A673 (cell line): ENCODE measurements around the gene BPIFB1. TPM values are rescaled to one million over a fixed set of nuclear protein-coding genes. Genes with fewer than 3 reads are reported as not detected.

Experiments
- BruUV-seq: library from RNA; stranded (reverse); fragments of 400-500 nt; replicated peaks from 2 replicates; lab custom pipeline; 2021; lab: Mats Ljungman, UMichigan
- CTCF ChIA-PET: fragments of 300-600 bp; sonication (Branson Sonifier 250); formaldehyde crosslinking; loops from one replicate; lab custom pipeline; 2022; ENCODE audit warnings: antibody characterized with exemption; lab: Charles Lee
- POLR2A ChIA-PET: fragments of 300-600 bp; sonication (Branson Sonifier 250); formaldehyde crosslinking; loops from one replicate; lab custom pipeline; 2022; ENCODE audit warnings: antibody characterized with exemption; ENCODE audit not compliant: low non-redundant PET; lab: Charles Lee
- DNase-seq: peaks from one replicate; pipeline ENCODE4 v3.0.0-alpha.2; 2015; ENCODE audit warnings: low spot score
- H3K27ac ChIP-seq: fragments of 200-600 bp; sonication (generic); 2 replicates; pipeline ENCODE4 v1.5.1; 2016; ENCODE audit warnings: mixed run types, low read depth, mild to moderate bottlenecking, mixed read lengths, antibody characterized with exemption, low read length; ENCODE audit not compliant: poor library complexity, severe bottlenecking
- H3K27me3 ChIP-seq: fragments of 200-600 bp; sonication (generic); replicated peaks from 2 replicates; pipeline ENCODE4 v1.6.1; 2017; ENCODE audit warnings: mixed run types, low read depth, mild to moderate bottlenecking, mixed read lengths, antibody characterized with exemption, low read length; ENCODE audit not compliant: insufficient read depth, poor library complexity
- H3K36me3 ChIP-seq: fragments of 200-600 bp; sonication (generic); 2 replicates; pipeline ENCODE4 v1.6.1; 2016; ENCODE audit warnings: mixed run types, mild to moderate bottlenecking, mixed read lengths, antibody characterized with exemption, low read length; ENCODE audit not compliant: insufficient read depth, poor library complexity, severe bottlenecking
- H3K4me1 ChIP-seq: fragments of 200-600 bp; sonication (generic); 2 replicates; pipeline ENCODE4 v1.6.1; 2017; ENCODE audit warnings: mixed run types, mild to moderate bottlenecking, mixed read lengths, antibody characterized with exemption, low read length; ENCODE audit not compliant: insufficient read depth, poor library complexity, severe bottlenecking
- H3K4me3 ChIP-seq: fragments of 200-600 bp; sonication (generic); 2 replicates; pipeline ENCODE4 v1.5.1; 2016; ENCODE audit warnings: low read depth, mixed run types, mild to moderate bottlenecking, mixed read lengths, low read length; ENCODE audit not compliant: poor library complexity, severe bottlenecking
- H3K9me3 ChIP-seq: fragments of 200-600 bp; sonication (generic); 2 replicates; pipeline ENCODE4 v1.6.1; 2016; ENCODE audit warnings: mixed run types, low read depth, mild to moderate bottlenecking, mixed read lengths, antibody characterized with exemption, low read length; ENCODE audit not compliant: poor library complexity, severe bottlenecking
- CTCF ChIP-seq: fragments of 300-800, 200-600 bp; sonication (generic); conservative IDR thresholded peaks from 2 replicates; pipeline ENCODE4 v1.5.1; 2017; ENCODE audit warnings: low read depth, mild to moderate bottlenecking, antibody characterized with exemption, low read length, moderate library complexity, mixed read lengths
- EZH2 ChIP-seq: fragments of 200-600 bp; sonication (generic); IDR thresholded peaks from 2 replicates; pipeline ENCODE4 v1.6.1; 2017; ENCODE audit warnings: borderline replicate concordance, low read depth, mild to moderate bottlenecking, mixed read lengths, antibody characterized with exemption, low read length; ENCODE audit not compliant: poor library complexity, severe bottlenecking
- intact Hi-C: fragments of 100-400 bp; cut with micrococcal nuclease; formaldehyde crosslinking; loops from one replicate; pipeline ENCODE4 v1.10.0; 2022; ENCODE audit not compliant: unreplicated experiment
- total RNA-seq: library from RNA; stranded (reverse); gene quantifications from 2 replicates; pipeline ENCODE4 v1.2.3, GENCODE V29; 2021

Gene BPIFB1
- total RNA-seq, 1 experiment from 2014 or later, result not detected

- TF ChIP-seq CTCF, result peak; percentile 69
- no peak for TF ChIP-seq EZH2
- no TSS peak for BruUV-seq
Observed at GRCh38 chr20:33262658-33263065, 20.4 kb upstream of the BPIFB1 start.

GRCh38 chr20:33263784-33264183 is 19.2 kb upstream of the BPIFB1 start:
- ChIA-PET CTCF (no interaction called here), POLR2A (no interaction called here)
- DNase-seq, result no peak
- TF ChIP-seq CTCF, result no peak
- no peak for TF ChIP-seq EZH2
- Histone ChIP-seq H3K9me3 (no peaks in the 10 kb centered on the region), H3K27me3 (peaks cover 41% of the 10 kb centered on the region), H3K27ac (no peak overlapping the region), H3K4me1 (no peaks in the 10 kb centered on the region), H3K4me3 (no peak overlapping the region), H3K36me3 (no peaks in the 10 kb centered on the region)
- BruUV-seq, result no TSS peak
- intact Hi-C loops, result no loop called here

More at GRCh38 chr20:33262658-33263065, 20.4 kb upstream of the BPIFB1 start:
- no peak overlapping the region for H3K4me3 ChIP-seq
- ChIA-PET CTCF (no interaction called here), POLR2A (no interaction called here)
- H3K27me3 ChIP-seq, result peaks cover 41% of the 10 kb centered on the region
- H3K4me1 ChIP-seq, result no peaks in the 10 kb centered on the region
- intact Hi-C loops, result no loop called here
- no peak overlapping the region for H3K27ac ChIP-seq
- DNase-seq, result peak; percentile 43
- H3K36me3 ChIP-seq, result no peaks in the 10 kb centered on the region
- H3K9me3 ChIP-seq, result no peaks in the 10 kb centered on the region

DNA sequence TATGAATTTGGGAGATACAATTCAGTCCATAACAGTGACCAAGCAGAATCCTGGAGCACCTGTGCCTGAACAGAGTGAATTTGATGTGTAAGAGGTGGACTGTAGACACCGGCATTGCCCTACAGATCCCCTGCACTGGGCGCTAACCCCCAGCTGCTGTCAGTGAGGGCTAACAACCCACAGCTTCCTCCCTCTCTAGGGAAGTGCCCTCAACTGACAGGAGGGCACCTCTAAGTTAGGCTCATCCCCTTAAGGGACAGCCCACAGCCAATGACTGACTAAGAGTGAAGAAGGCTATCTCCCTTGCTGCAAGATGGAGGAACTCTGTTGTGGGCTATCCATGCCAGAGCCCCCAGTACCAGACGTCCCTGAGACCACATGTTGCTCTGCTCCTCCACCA is 15.3 kb upstream of the BPIFB1 start:
- no TSS peak for BruUV-seq
- Histone ChIP-seq H3K27me3 (peaks cover 50% of the 10 kb centered on the region), H3K4me1 (no peaks in the 10 kb centered on the region), H3K9me3 (no peaks in the 10 kb centered on the region), H3K36me3 (no peaks in the 10 kb centered on the region), H3K27ac (no peak overlapping the region), H3K4me3 (no peak overlapping the region)
- TF ChIP-seq CTCF (no peak), EZH2 (no peak)
- ChIA-PET POLR2A (no interaction called here), CTCF (no interaction called here)
- DNase-seq, result no peak
- intact Hi-C loops, result no loop called here
